ENCODE results near the gene ANXA4.
"Not testable (repeated sequence)": the region's sequence is repeated elsewhere in the genome, so short reads cannot be mapped to it uniquely, and the experiment has no call there.

The ANXA4 gene

GRCh38 chr2:69785358-69785757, 43.4 kb downstream of the ANXA4 start:
- no peak for ATAC-seq (ENCODE audit: low read depth)
- peaks cover 37% of the 10 kb centered on the region for H3K4me1 Mint-ChIP-seq

GRCh38 chr2:69786052-69786560, 44.2 kb downstream of the ANXA4 start:
- H3K9me3 Mint-ChIP-seq = no peaks in the 10 kb centered on the region
- ATAC-seq (ENCODE audit: low read depth) = no peak

More at GRCh38 chr2:69785358-69785757, 43.4 kb downstream of the ANXA4 start:
- no peaks in the 10 kb centered on the region for H3K9me3 Mint-ChIP-seq
- H3K4me3 Mint-ChIP-seq = no peak overlapping the region
- H3K27ac Mint-ChIP-seq = no peak overlapping the region
- H3K27me3 Mint-ChIP-seq = no peaks in the 10 kb centered on the region
- H3K36me3 Mint-ChIP-seq = peaks cover 25% of the 10 kb centered on the region
- no peak for DNase-seq (ENCODE audit: low spot score in 2 of 2)

GRCh38 chr2:69789175-69789721, 47.3 kb downstream of the ANXA4 start:
- peaks cover 27% of the 10 kb centered on the region for H3K4me1 Mint-ChIP-seq
- H3K36me3 Mint-ChIP-seq = peaks cover 25% of the 10 kb centered on the region
- H3K27me3 Mint-ChIP-seq = no peaks in the 10 kb centered on the region
- peak overlapping the region; percentile 80 for H3K27ac Mint-ChIP-seq
- no peaks in the 10 kb centered on the region for H3K9me3 Mint-ChIP-seq
- ATAC-seq (ENCODE audit: low read depth) (no peak), DNase-seq (ENCODE audit: low spot score in 2 of 2) (no peak)
- H3K4me3 Mint-ChIP-seq = peak overlapping the region; percentile 34

More at GRCh38 chr2:69786052-69786560, 44.2 kb downstream of the ANXA4 start:
- peaks cover 25% of the 10 kb centered on the region for H3K36me3 Mint-ChIP-seq
- DNase-seq (ENCODE audit: low spot score in 2 of 2) = no peak
- H3K4me1 Mint-ChIP-seq = peaks cover 33% of the 10 kb centered on the region
- H3K4me3 Mint-ChIP-seq = no peak overlapping the region
- H3K27ac Mint-ChIP-seq = no peak overlapping the region
- no peaks in the 10 kb centered on the region for H3K27me3 Mint-ChIP-seq

- H3K4me1 Mint-ChIP-seq = peaks cover 27% of the 10 kb centered on the region
- peak overlapping the region; percentile 80 for H3K27ac Mint-ChIP-seq
- peak overlapping the region; percentile 66 for H3K4me3 Mint-ChIP-seq
- peaks cover 21% of the 10 kb centered on the region for H3K36me3 Mint-ChIP-seq
- DNase-seq (ENCODE audit: low spot score in 2 of 2) (no peak), ATAC-seq (ENCODE audit: low read depth) (peak; percentile 62)
- no peaks in the 10 kb centered on the region for H3K27me3 Mint-ChIP-seq
- H3K9me3 Mint-ChIP-seq = no peaks in the 10 kb centered on the region
These were observed 48.1 kb downstream of the ANXA4 start for GRCh38 chr2:69789772-69790600.

- ATAC-seq (ENCODE audit: low read depth) = no peak
- Mint-ChIP-seq H3K9me3 (no peaks in the 10 kb centered on the region), H3K36me3 (peaks cover 19% of the 10 kb centered on the region), H3K27ac (peak overlapping the region; percentile 80), H3K4me3 (no peak overlapping the region), H3K27me3 (no peaks in the 10 kb centered on the region), H3K4me1 (peaks cover 27% of the 10 kb centered on the region)
- DNase-seq (ENCODE audit: low spot score in 2 of 2) = no peak
These were observed 48.6 kb downstream of the ANXA4 start for GRCh38 chr2:69790601-69790959.

- no peaks in the 10 kb centered on the region for H3K27me3 Mint-ChIP-seq
- peaks cover 16% of the 10 kb centered on the region for H3K36me3 Mint-ChIP-seq
- H3K27ac Mint-ChIP-seq = no peak overlapping the region
- DNase-seq (ENCODE audit: low spot score in 2 of 2) (no peak), ATAC-seq (ENCODE audit: low read depth) (no peak)
- H3K4me1 Mint-ChIP-seq = peaks cover 27% of the 10 kb centered on the region
- H3K4me3 Mint-ChIP-seq = no peak overlapping the region
- H3K9me3 Mint-ChIP-seq = no peaks in the 10 kb centered on the region
These were observed 49.1 kb downstream of the ANXA4 start for GRCh38 chr2:69791045-69791444.

- no peak for ATAC-seq (ENCODE audit: low read depth)
- Mint-ChIP-seq H3K4me3 (no peak overlapping the region), H3K9me3 (no peaks in the 10 kb centered on the region), H3K27ac (no peak overlapping the region), H3K27me3 (no peaks in the 10 kb centered on the region), H3K4me1 (peaks cover 25% of the 10 kb centered on the region), H3K36me3 (peaks cover 3% of the 10 kb centered on the region)
- DNase-seq (ENCODE audit: low spot score in 2 of 2) = no peak
These were observed 54.2 kb downstream of the ANXA4 start for GRCh38 chr2:69796174-69796573.

- DNase-seq (ENCODE audit: low spot score in 2 of 2) (no peak), ATAC-seq (ENCODE audit: low read depth) (no peak)
- Mint-ChIP-seq H3K4me3 (no peak overlapping the region), H3K27me3 (no peaks in the 10 kb centered on the region), H3K36me3 (peaks cover 3% of the 10 kb centered on the region), H3K9me3 (no peaks in the 10 kb centered on the region), H3K4me1 (peaks cover 32% of the 10 kb centered on the region), H3K27ac (peak overlapping the region; percentile 80)
These were observed 55.3 kb downstream of the ANXA4 start for GRCh38 chr2:69797235-69797634.

- ATAC-seq (ENCODE audit: low read depth) (no peak), DNase-seq (ENCODE audit: low spot score in 2 of 2) (no peak)
- Mint-ChIP-seq H3K27ac (peak overlapping the region; percentile 80), H3K4me3 (peak overlapping the region; percentile 43), H3K9me3 (no peaks in the 10 kb centered on the region), H3K4me1 (peaks cover 33% of the 10 kb centered on the region), H3K36me3 (peaks cover 3% of the 10 kb centered on the region), H3K27me3 (no peaks in the 10 kb centered on the region)
These were observed 55.9 kb downstream of the ANXA4 start for GRCh38 chr2:69797836-69798289.

- Mint-ChIP-seq H3K27ac (peak overlapping the region; percentile 80), H3K4me1 (peaks cover 37% of the 10 kb centered on the region), H3K9me3 (no peaks in the 10 kb centered on the region)
These were observed 56.5 kb downstream of the ANXA4 start for GRCh38 chr2:69798290-69798908.

GRCh38 chr2:69798909-69799526, 57.1 kb downstream of the ANXA4 start:
- Mint-ChIP-seq H3K36me3 (peaks cover 6% of the 10 kb centered on the region), H3K4me1 (peaks cover 40% of the 10 kb centered on the region), H3K4me3 (peak overlapping the region; percentile 54), H3K9me3 (no peaks in the 10 kb centered on the region), H3K27ac (peak overlapping the region; percentile 80), H3K27me3 (no peaks in the 10 kb centered on the region)
- ATAC-seq (ENCODE audit: low read depth) (peak; percentile 35), DNase-seq (ENCODE audit: low spot score in 2 of 2) (no peak)

More at GRCh38 chr2:69798290-69798908, 56.5 kb downstream of the ANXA4 start:
- ATAC-seq (ENCODE audit: low read depth) = no peak
- no peak for DNase-seq (ENCODE audit: low spot score in 2 of 2)
- no peaks in the 10 kb centered on the region for H3K27me3 Mint-ChIP-seq
- peaks cover 3% of the 10 kb centered on the region for H3K36me3 Mint-ChIP-seq
- peak overlapping the region; percentile 54 for H3K4me3 Mint-ChIP-seq

GRCh38 chr2:69801745-69802290, 59.9 kb downstream of the ANXA4 start:
- H3K9me3 Mint-ChIP-seq = no peaks in the 10 kb centered on the region
- peaks cover 45% of the 10 kb centered on the region for H3K4me1 Mint-ChIP-seq
- ATAC-seq (ENCODE audit: low read depth) = peak; percentile 31
- H3K27me3 Mint-ChIP-seq = no peaks in the 10 kb centered on the region
- H3K4me3 Mint-ChIP-seq = peak overlapping the region; percentile 35
- no peak for DNase-seq (ENCODE audit: low spot score in 2 of 2)
- peaks cover 12% of the 10 kb centered on the region for H3K36me3 Mint-ChIP-seq
- no peak overlapping the region for H3K27ac Mint-ChIP-seq

GRCh38 chr2:69802781-69803367, 60.9 kb downstream of the ANXA4 start:
- DNase-seq (ENCODE audit: low spot score in 2 of 2) (peak in 1 of 2 donors; percentile 9), ATAC-seq (ENCODE audit: low read depth) (peak; percentile 85)
- H3K27me3 Mint-ChIP-seq, H3K9me3 Mint-ChIP-seq, H3K27ac Mint-ChIP-seq: not testable (repeated sequence)
- H3K4me1 Mint-ChIP-seq = peaks cover 40% of the 10 kb centered on the region
- peak overlapping the region; percentile 46 for H3K4me3 Mint-ChIP-seq
- peaks cover 12% of the 10 kb centered on the region for H3K36me3 Mint-ChIP-seq

Data from memory B cell (primary cell).